GM12873 (cell line): ENCODE data around the gene RBM3.

ENCODE experiments used
- CTCF ChIP-seq: IDR thresholded peaks from 2 replicates; pipeline ENCODE4 v1.5.1; 2012; ENCODE audit warnings: low read depth, mild to moderate bottlenecking, moderate library complexity, low read length, control low read depth; ENCODE audit not compliant: insufficient read depth; ENCODE audit errors: missing control alignments

RBM3 gene

DNA sequence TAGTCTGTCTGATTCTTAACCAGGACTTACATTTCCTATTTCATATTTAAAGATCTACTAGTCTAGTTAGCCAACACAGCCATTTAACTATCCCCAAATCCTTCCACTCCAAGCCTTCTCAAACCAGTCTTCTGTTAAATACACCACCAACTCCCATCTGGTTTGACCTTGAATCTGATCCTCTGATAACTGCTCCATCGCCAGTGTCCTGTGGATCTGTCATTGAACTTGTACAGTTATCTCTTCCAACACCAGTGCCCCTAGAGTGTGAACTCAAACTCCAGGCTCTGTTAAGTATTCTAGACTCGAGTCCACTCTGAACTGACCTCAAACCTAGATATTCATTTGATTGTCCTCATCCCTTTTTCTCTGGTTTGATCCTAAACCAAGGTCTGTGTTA, 37.4 kb downstream of the RBM3 start:
- TF ChIP-seq CTCF: no peak

GRCh38 chrX:48613502-48614160, 39.3 kb downstream of the RBM3 start:
- no peak for TF ChIP-seq CTCF

DNA sequence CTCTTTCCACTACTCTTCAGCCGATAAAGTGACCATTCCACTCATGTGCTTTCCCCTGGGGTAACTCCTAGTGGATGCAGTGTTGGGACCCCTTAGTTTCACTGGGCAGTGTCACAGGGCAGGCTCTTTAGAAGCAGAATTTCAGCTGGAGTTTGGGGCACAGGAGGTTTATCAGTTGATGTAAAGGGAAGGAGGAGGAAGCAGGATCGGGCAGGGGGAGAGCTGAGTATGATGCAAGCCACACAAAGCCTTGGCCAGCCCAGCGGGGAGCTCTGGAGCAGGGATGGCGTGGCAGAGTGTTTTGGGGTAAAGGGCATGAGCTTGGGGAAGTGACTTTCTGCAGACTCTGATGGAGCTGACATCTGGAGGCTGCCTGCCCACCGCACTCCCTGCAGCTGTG, 42.3 kb downstream of the RBM3 start:
- TF ChIP-seq CTCF: no peak

DNA sequence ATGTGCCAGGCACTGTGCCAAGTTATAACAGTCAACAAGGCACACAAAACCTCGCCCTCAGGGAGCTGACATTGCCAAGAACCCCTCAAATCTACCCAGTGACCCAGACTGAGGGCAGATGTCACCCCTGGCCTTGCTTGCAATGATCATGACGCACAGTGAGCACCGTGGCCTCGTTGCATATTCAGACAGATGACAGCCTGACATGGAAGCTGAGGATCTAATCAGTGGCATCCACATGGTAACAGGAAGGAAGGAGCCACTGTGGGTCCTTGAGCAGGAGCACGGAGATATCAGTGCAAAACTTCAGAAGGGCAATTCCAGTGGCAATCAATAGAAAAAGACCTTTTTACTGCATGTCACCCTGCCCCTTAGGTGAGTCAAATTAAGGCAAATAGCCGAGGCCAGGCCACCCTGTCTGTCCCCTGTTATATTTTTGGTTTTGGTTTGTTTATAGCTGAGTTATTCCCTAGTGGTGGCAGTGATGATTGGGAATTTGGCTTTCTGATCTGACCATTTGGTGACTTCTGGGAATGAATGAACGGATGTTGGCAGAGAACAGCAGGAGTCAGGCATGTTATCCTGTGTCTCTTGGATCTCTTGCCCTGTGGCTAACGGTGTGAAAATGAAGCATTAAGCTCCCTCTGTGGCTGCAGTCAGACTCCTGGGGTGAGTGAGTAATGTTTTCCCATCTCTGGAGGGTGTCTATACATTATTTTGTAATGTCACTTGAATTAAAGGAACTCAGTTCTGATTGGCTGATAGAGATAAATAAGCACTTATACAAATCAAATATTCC, 43.5 kb downstream of the RBM3 start:
- no peak for TF ChIP-seq CTCF

DNA sequence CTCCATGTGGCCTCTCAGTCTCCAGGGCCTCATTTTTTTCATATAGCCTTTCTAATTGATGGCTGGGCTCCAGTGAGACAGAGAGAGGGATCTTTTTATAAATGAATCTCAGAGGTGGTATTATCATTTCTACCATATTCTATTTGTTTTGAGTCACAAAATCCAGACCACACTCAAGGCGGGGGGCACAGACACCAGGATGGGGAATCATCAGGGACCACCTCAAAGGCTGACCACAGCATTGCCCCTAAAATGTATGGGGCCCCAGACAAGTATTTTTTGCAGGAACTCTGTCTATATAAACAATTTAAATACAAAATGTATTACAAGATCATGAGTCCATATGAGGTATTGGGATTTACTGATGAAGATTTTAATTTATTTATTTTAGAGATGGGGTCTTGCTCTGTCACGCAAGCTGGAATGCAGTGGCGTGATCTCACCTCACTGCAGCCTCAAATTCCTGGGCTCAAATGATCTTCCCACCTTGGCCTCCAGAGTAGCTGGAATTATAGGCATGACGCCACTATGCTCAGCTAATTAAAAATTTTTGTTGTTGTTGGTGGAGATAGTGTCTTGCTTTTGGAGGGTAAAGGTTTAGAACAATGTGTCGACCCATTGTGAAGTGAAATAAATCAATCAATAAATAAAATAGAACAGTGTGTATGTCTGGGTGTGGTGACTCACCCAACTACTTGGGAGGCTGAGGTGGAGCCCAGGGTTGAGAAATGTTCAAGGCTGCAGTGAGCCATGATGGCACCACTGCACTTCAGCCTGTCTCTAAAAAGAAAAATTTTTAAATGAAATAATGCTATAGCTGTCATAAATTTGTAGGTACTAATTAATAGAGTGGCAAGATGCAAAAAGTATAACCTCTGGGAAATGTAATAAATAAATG, 52.4 kb downstream of the RBM3 start:
- TF ChIP-seq CTCF: no peak
